B cell (primary cell): ENCODE measurements around the gene NCOA3. TPM values are rescaled to one million over a fixed set of nuclear protein-coding genes. Genes with fewer than 3 reads are reported as not detected.
"Not testable (repeated sequence)": the region's sequence is repeated elsewhere in the genome, so short reads cannot be mapped to it uniquely, and the experiment has no call there.

Experiments
- ATAC-seq: fragments of 200-7000 bp; cut with Tn5 transposase; one replicate; pipeline ENCODE4 v1.10.0; 2021; ENCODE audit warnings: low read depth, mild to moderate bottlenecking, moderate number of reproducible peaks, moderate library complexity
- CTCF ChIA-PET: fragments of 350-600 bp; sonication (Branson Sonifier 250); formaldehyde crosslinking; loops from one replicate; lab custom pipeline; 2021; ENCODE audit warnings: antibody characterized with exemption, inconsistent platforms; lab: Charles Lee
- POLR2A ChIA-PET: fragments of 350-600 bp; sonication (Branson Sonifier 250); formaldehyde crosslinking; loops from one replicate; lab custom pipeline; 2021; ENCODE audit warnings: antibody characterized with exemption; lab: Charles Lee
- DNase-seq: peaks from one replicate; pipeline ENCODE4 v3.0.0; 2013
- H2AFZ ChIP-seq: 2 replicates; pipeline ENCODE4 v1.6.1; 2012; ENCODE audit warnings: mild to moderate bottlenecking, low read depth, low read length; ENCODE audit not compliant: insufficient read depth, poor library complexity, severe bottlenecking
- H3K27ac ChIP-seq, 2 donors: 1 replicate in 1 of 2; 2 replicates in 1 of 2; pipeline ENCODE4 v1.5.1; 2012 to 2013; ENCODE audit warnings: low read length in 2 of 2, mild to moderate bottlenecking in 2 of 2, moderate library complexity in 1 of 2
- H3K27me3 ChIP-seq, 4 experiments: fragments of 200-600 bp in 1 of 4; sonication (generic) in 1 of 4; replicated peaks in 1 of 4; 1 replicate in 2 of 4; 2 replicates in 2 of 4; pipeline versions ENCODE4 v1.6.1 to v1.7.0; 2013 to 2016; ENCODE audit warnings: low read length in 3 of 4, mild to moderate bottlenecking in 2 of 4, mixed read lengths in 1 of 4, moderate library complexity in 1 of 4; ENCODE audit not compliant: insufficient read depth in 4 of 4, control insufficient read depth in 3 of 4; ENCODE audit errors: control extremely low read depth in 1 of 4
- H3K36me3 ChIP-seq, 2 experiments: replicated peaks in 1 of 2; 1 replicate in 1 of 2; 2 replicates in 1 of 2; pipeline versions ENCODE4 v1.6.1 to v1.7.1; 2013; ENCODE audit warnings: low read length in 1 of 2; ENCODE audit not compliant: insufficient read depth in 2 of 2, control insufficient read depth in 1 of 2; ENCODE audit errors: control extremely low read depth in 1 of 2, extremely low read depth in 1 of 2
- H3K4me1 ChIP-seq, 2 donors: fragments of 200-600 bp in 1 of 2; sonication (generic) in 1 of 2; 1 replicate in 1 of 2; 2 replicates in 1 of 2; pipeline versions ENCODE4 v1.5.1 to v1.6.1; 2013 to 2017; ENCODE audit warnings: low read length in 2 of 2; ENCODE audit not compliant: control insufficient read depth in 2 of 2, insufficient read depth in 2 of 2
- H3K4me2 ChIP-seq: replicated peaks from 2 replicates; pipeline ENCODE3; 2012; ENCODE audit warnings: mild to moderate bottlenecking, low read depth, low read length; ENCODE audit not compliant: poor library complexity, severe bottlenecking
- H3K4me3 ChIP-seq, 5 experiments: fragments of 200-600 bp in 1 of 5; sonication (generic) in 1 of 5; 1 replicate in 3 of 5; 2 replicates in 2 of 5; pipeline versions ENCODE4 v1.5.1 to v1.7.0; 2011 to 2016; ENCODE audit warnings: low read length in 4 of 5, mild to moderate bottlenecking in 4 of 5, low read depth in 2 of 5, control low read depth in 1 of 5, moderate library complexity in 1 of 5; ENCODE audit not compliant: insufficient read depth in 1 of 5; ENCODE audit errors: control extremely low read depth in 1 of 5, extremely low read depth in 1 of 5
- H3K79me2 ChIP-seq: fragments of 200-600 bp; sonication (generic); one replicate; pipeline ENCODE4 v1.6.0; 2016; ENCODE audit warnings: low read length; ENCODE audit not compliant: control insufficient read depth, insufficient read depth
- H3K9ac ChIP-seq: fragments of 200-600 bp; sonication (generic); 2 replicates; pipeline ENCODE4 v1.6.1; 2017; ENCODE audit warnings: mild to moderate bottlenecking, low read length, moderate library complexity
- H3K9me3 ChIP-seq, 3 donors: one replicate each; pipeline versions ENCODE4 v1.6.1 to v1.7.1; 2013; ENCODE audit warnings: low read length in 2 of 3; ENCODE audit not compliant: control insufficient read depth in 2 of 3, insufficient read depth in 1 of 3; ENCODE audit errors: control extremely low read depth in 1 of 3
- H4K20me1 ChIP-seq: 2 replicates; pipeline ENCODE4 v1.6.0; 2012; ENCODE audit warnings: mild to moderate bottlenecking, low read length; ENCODE audit not compliant: insufficient read depth, control insufficient read depth, poor library complexity, severe bottlenecking
- H3K27ac Mint-ChIP-seq: one replicate; pipeline ENCODE4 v1.8.0; 2021; ENCODE audit warnings: mixed read lengths
- H3K27me3 Mint-ChIP-seq: one replicate; pipeline ENCODE4 v1.8.0; 2021; ENCODE audit warnings: mixed read lengths
- H3K4me1 Mint-ChIP-seq: one replicate; pipeline ENCODE4 v1.8.0; 2021; ENCODE audit warnings: mixed read lengths
- H3K4me3 Mint-ChIP-seq: one replicate; pipeline ENCODE4 v1.8.0; 2021; ENCODE audit warnings: mixed read lengths
- H3K9me3 Mint-ChIP-seq: one replicate; pipeline ENCODE4 v1.8.0; 2022; ENCODE audit warnings: mixed read lengths; ENCODE audit not compliant: insufficient read depth
- CTCF ChIP-seq: fragments of 200-600 bp; IDR thresholded peaks from one replicate; pipeline ENCODE4 v1.8.0; 2022; ENCODE audit warnings: antibody characterized with exemption, mild to moderate bottlenecking
- EZH2 ChIP-seq: IDR thresholded peaks from 2 replicates; pipeline ENCODE4 v1.6.1; 2012; ENCODE audit warnings: borderline replicate concordance, low read depth, mild to moderate bottlenecking, moderate library complexity, low read length; ENCODE audit not compliant: insufficient read depth, poor library complexity, severe bottlenecking
- WGBS: methylation state at CpG from one replicate; pipeline ENCODE4 v1.1.5; 2013; ENCODE audit warnings: missing lambda C conversion rate; ENCODE audit not compliant: insufficient coverage; 5-methylcytosine and 5-hydroxymethylcytosine counted together
- intact Hi-C: fragments of 100-400 bp; cut with micrococcal nuclease; formaldehyde crosslinking; loops from one replicate; pipeline ENCODE4 v1.10.0; 2022
- polyA plus RNA-seq: library from polyadenylated mRNA; depleted of rRNA; stranded (reverse); fragments of >200 nt; gene quantifications from 2 replicates; pipeline ENCODE4 v1.2.3, GENCODE V29; 2012
- total RNA-seq, 2 donors: library from RNA; stranded (reverse); fragments of 120-200 nt in 1 of 2; gene quantifications; 1 replicate in 1 of 2; 2 replicates in 1 of 2; pipeline versions ENCODE4 v1.2.3 to v1.2.4, GENCODE V29; 2013 to 2022

Gene NCOA3
- total and polyA plus RNA-seq, 2 donors (not counting 1 experiment from before 2014, with no cell fraction given): 54.0 to 309 TPM

- peaks cover 17% of the 10 kb centered on the region for H3K4me1 Mint-ChIP-seq
- DNase-seq, H3K9me3 ChIP-seq, H4K20me1 ChIP-seq, ATAC-seq, H3K4me2 ChIP-seq, H3K36me3 ChIP-seq, H3K27ac Mint-ChIP-seq, H3K79me2 ChIP-seq, H3K4me3 ChIP-seq, H2AFZ ChIP-seq, H3K9ac ChIP-seq, intact Hi-C loops, H3K27me3 ChIP-seq, H3K9me3 Mint-ChIP-seq, H3K27ac ChIP-seq, H3K4me3 Mint-ChIP-seq, H3K27me3 Mint-ChIP-seq: not testable (repeated sequence)
- CTCF ChIA-PET: interaction anchor here (1.0 to 1.1 kb wide), 2 partner anchors 74 to 185 kb away, joined by 3 to 4 read pairs; no protein-coding TSS in a partner anchor
- WGBS: 96% methylated on average over 5 of the region's 8 CpGs
- POLR2A ChIA-PET: interaction anchor here (0.7 to 1.2 kb wide), 3 partner anchors 12 to 56 kb away, joined by 4 to 6 read pairs (median 6); no protein-coding TSS in a partner anchor
- H3K4me1 ChIP-seq: peaks cover 14 to 17% of the 10 kb centered on the region in 2 donors
Observed at GRCh38 chr20:47458280-47459050, 43.2 kb upstream of the NCOA3 start.

GRCh38 chr20:47459344-47460073 is 42.2 kb upstream of the NCOA3 start:
- Histone ChIP-seq H3K79me2 (no peaks in the 10 kb centered on the region), H3K4me1 (peaks cover 4 to 6% of the 10 kb centered on the region in 2 donors), H3K4me3 (no peak overlapping the region), H3K27me3 (no peaks in the 10 kb centered on the region), H3K4me2 (no peak overlapping the region), H4K20me1 (no peaks in the 10 kb centered on the region), H2AFZ (no peak overlapping the region), H3K9ac (no peak overlapping the region), H3K27ac (no peak overlapping the region), H3K36me3 (no peaks in the 10 kb centered on the region), H3K9me3 (no peaks in the 10 kb centered on the region)
- peaks cover 11% of the 10 kb centered on the region for H3K4me1 Mint-ChIP-seq
- TF ChIP-seq CTCF (no peak), EZH2 (no peak)
- H3K9me3 Mint-ChIP-seq: no peaks in the 10 kb centered on the region
- H3K27me3 Mint-ChIP-seq: no peaks in the 10 kb centered on the region
- ATAC-seq: no peak
- no peak overlapping the region for H3K27ac Mint-ChIP-seq
- POLR2A ChIA-PET: interaction anchor here (0.7 to 1.2 kb wide), 2 partner anchors 28 to 57 kb away, joined by 4 to 6 read pairs; no protein-coding TSS in a partner anchor
- intact Hi-C loops: no loop called here
- DNase-seq: no peak
- 100% methylated on average over 7 of the region's 9 CpGs for WGBS
- CTCF ChIA-PET: interaction anchor here (0.8 to 1.0 kb wide), 2 partner anchors 9 kb away, joined by 3 read pairs; no protein-coding TSS in a partner anchor
- no peak overlapping the region for H3K4me3 Mint-ChIP-seq

DNA sequence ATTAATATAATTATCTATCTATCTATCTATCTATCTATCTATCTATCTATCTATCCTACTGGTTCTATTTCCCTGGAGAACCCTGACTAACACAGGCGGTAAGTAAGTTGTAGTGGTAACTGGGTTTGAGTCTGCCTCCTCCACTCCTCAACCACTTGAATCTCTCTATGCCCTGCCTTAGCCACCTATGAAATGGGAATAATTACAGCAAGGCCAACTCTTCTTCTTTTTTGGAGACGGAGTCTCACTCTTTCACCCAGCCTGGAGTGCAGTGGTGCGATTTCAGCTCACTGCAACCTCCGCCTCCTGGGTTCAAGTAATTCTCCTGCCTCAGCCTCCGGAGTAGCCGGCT is 41.0 kb upstream of the NCOA3 start:
- H3K4me1 ChIP-seq, CTCF ChIA-PET, DNase-seq, intact Hi-C loops, H3K27ac ChIP-seq, H3K27me3 Mint-ChIP-seq, H3K9me3 Mint-ChIP-seq, H3K9ac ChIP-seq, POLR2A ChIA-PET, H3K27me3 ChIP-seq, H3K4me2 ChIP-seq, H2AFZ ChIP-seq, H3K4me3 ChIP-seq, H3K27ac Mint-ChIP-seq, ATAC-seq, H3K79me2 ChIP-seq, H3K36me3 ChIP-seq, H3K4me3 Mint-ChIP-seq, H3K9me3 ChIP-seq, H3K4me1 Mint-ChIP-seq, H4K20me1 ChIP-seq: not testable (repeated sequence)
- 100% methylated on average over 2 of the region's 6 CpGs for WGBS
